Naive thymus-derived CD4-positive, alpha-beta T cell (primary cell): ENCODE results near the gene CALN1. TPM values are rescaled to one million over a fixed set of nuclear protein-coding genes. Genes with fewer than 3 reads are reported as not detected.
"Not testable (repeated sequence)": the region's sequence is repeated elsewhere in the genome, so short reads cannot be mapped to it uniquely, and the experiment has no call there.

Experiments used
- ATAC-seq: fragments of 150-1000 bp; cut with Tn5 transposase; 2 replicates; pipeline ENCODE4 v1.10.0; 2021; ENCODE audit warnings: mild to moderate bottlenecking, moderate library complexity
- CTCF ChIA-PET: fragments of 350-600 bp; sonication (Branson Sonifier 250); formaldehyde crosslinking; loops from one replicate; lab custom pipeline; 2021; ENCODE audit warnings: antibody characterized with exemption; lab: Charles Lee
- POLR2A ChIA-PET: fragments of 350-600 bp; sonication (Branson Sonifier 250); formaldehyde crosslinking; loops from one replicate; lab custom pipeline; 2021; ENCODE audit warnings: antibody characterized with exemption, inconsistent platforms; lab: Charles Lee
- DNase-seq, 9 donors: peaks; one replicate each; pipeline versions ENCODE4 v3.0.0 to v3.0.0-alpha.2; 2020 to 2022; ENCODE audit warnings: mixed read lengths in 1 of 9
- H3K27ac ChIP-seq: one replicate; pipeline ENCODE4 v1.7.0; 2013; ENCODE audit warnings: mild to moderate bottlenecking, low read depth, low read length, moderate library complexity
- H3K27me3 ChIP-seq, 2 donors: one replicate each; pipeline ENCODE4 v1.7.0; 2013; ENCODE audit warnings: low read length in 2 of 2, mild to moderate bottlenecking in 2 of 2, moderate library complexity in 2 of 2; ENCODE audit not compliant: control insufficient read depth in 2 of 2, insufficient read depth in 2 of 2
- H3K36me3 ChIP-seq, 3 experiments: 1 replicate in 2 of 3; 2 replicates in 1 of 3; pipeline ENCODE4 v1.7.0; 2013; ENCODE audit warnings: low read length in 3 of 3, mild to moderate bottlenecking in 3 of 3, moderate library complexity in 1 of 3; ENCODE audit not compliant: insufficient read depth in 3 of 3, control insufficient read depth in 2 of 3
- H3K4me1 ChIP-seq, 2 donors: one replicate each; pipeline ENCODE4 v1.7.0; 2013; ENCODE audit warnings: low read length in 2 of 2, mild to moderate bottlenecking in 2 of 2, moderate library complexity in 1 of 2; ENCODE audit not compliant: control insufficient read depth in 2 of 2, insufficient read depth in 2 of 2
- H3K4me3 ChIP-seq: 2 replicates; pipeline ENCODE4 v1.7.0; 2013; ENCODE audit warnings: mild to moderate bottlenecking, low read length
- H3K9me3 ChIP-seq, 3 experiments: 1 replicate in 2 of 3; 2 replicates in 1 of 3; pipeline ENCODE4 v1.7.0; 2013; ENCODE audit warnings: low read length in 3 of 3; ENCODE audit not compliant: control insufficient read depth in 2 of 3
- H3K27ac Mint-ChIP-seq, 9 donors: one replicate each; pipeline ENCODE4 v1.8.0; 2020 to 2022; ENCODE audit warnings: mixed read lengths in 9 of 9, mild to moderate bottlenecking in 8 of 9, moderate library complexity in 5 of 9, inconsistent platforms in 2 of 9
- H3K27me3 Mint-ChIP-seq, 5 donors: one replicate each; pipeline ENCODE4 v1.8.0; 2021 to 2022; ENCODE audit warnings: mixed read lengths in 5 of 5, mild to moderate bottlenecking in 1 of 5
- H3K36me3 Mint-ChIP-seq, 5 donors: one replicate each; pipeline ENCODE4 v1.8.0; 2020 to 2022; ENCODE audit warnings: mixed read lengths in 5 of 5, mild to moderate bottlenecking in 3 of 5, inconsistent platforms in 1 of 5
- H3K4me1 Mint-ChIP-seq, 7 donors: one replicate each; pipeline ENCODE4 v1.8.0; 2020 to 2022; ENCODE audit warnings: mixed read lengths in 7 of 7, mild to moderate bottlenecking in 3 of 7, inconsistent platforms in 1 of 7
- H3K4me3 Mint-ChIP-seq, 10 donors: one replicate each; pipeline ENCODE4 v1.8.0; 2020 to 2022; ENCODE audit warnings: mild to moderate bottlenecking in 10 of 10, mixed read lengths in 10 of 10, moderate library complexity in 6 of 10, inconsistent platforms in 2 of 10
- H3K9me3 Mint-ChIP-seq, 11 donors: one replicate each; pipeline ENCODE4 v1.8.0; 2020 to 2022; ENCODE audit warnings: mixed read lengths in 11 of 11, mild to moderate bottlenecking in 4 of 11, inconsistent platforms in 1 of 11, moderate library complexity in 1 of 11
- intact Hi-C, 2 donors: fragments of 100-400 bp; cut with micrococcal nuclease; formaldehyde crosslinking; loops; one replicate each; pipeline ENCODE4 v1.15.1; 2023
- polyA plus RNA-seq, 2 donors: library from polyadenylated mRNA; unstranded; fragments of 300-500 nt; fragmentation: Illumina TruSeq; gene quantifications; one replicate each; pipeline ENCODE4 v1.2.3, GENCODE V29; 2021
- total RNA-seq, 6 experiments: library from RNA in 5 of 6; stranded (reverse) in 5 of 6; gene quantifications; 1 replicate in 5 of 6; 2 replicates in 1 of 6; pipeline ENCODE4 v1.2.3 and lab custom pipeline; 2021 to 2026

CALN1 gene
- total and polyA plus RNA-seq, 7 experiments from 2014 or later, result 0.03 to 0.17 TPM; not detected in 5

GRCh38 chr7:71914204-71914603, 497.9 kb downstream of the CALN1 start:
- CTCF ChIA-PET, H3K4me1 Mint-ChIP-seq, intact Hi-C loops, ATAC-seq, H3K27ac Mint-ChIP-seq, H3K4me3 Mint-ChIP-seq, H3K27me3 ChIP-seq, POLR2A ChIA-PET, H3K9me3 ChIP-seq, H3K36me3 Mint-ChIP-seq, H3K4me3 ChIP-seq, H3K27me3 Mint-ChIP-seq, H3K4me1 ChIP-seq, H3K36me3 ChIP-seq, H3K27ac ChIP-seq, DNase-seq: not testable (repeated sequence)
- peaks cover 0 to 29% (median 13%) of the 10 kb centered on the region in 11 donors for H3K9me3 Mint-ChIP-seq

- no peak for DNase-seq
- Mint-ChIP-seq H3K4me3 (no peak overlapping the region), H3K9me3 (peaks cover 0 to 28% (median 12%) of the 10 kb centered on the region in 11 donors), H3K4me1 (no peaks in the 10 kb centered on the region), H3K36me3 (no peaks in the 10 kb centered on the region), H3K27ac (no peak overlapping the region), H3K27me3 (peaks cover 0 to 3% (median 0%) of the 10 kb centered on the region in 5 donors)
- intact Hi-C loops, result no loop called here
- POLR2A ChIA-PET, result no interaction called here
- H3K4me3 ChIP-seq, result no peak overlapping the region
- no peaks in the 10 kb centered on the region for H3K36me3 ChIP-seq
- no peaks in the 10 kb centered on the region for H3K4me1 ChIP-seq
- no peak overlapping the region for H3K27ac ChIP-seq
- no peaks in the 10 kb centered on the region for H3K9me3 ChIP-seq
- ATAC-seq, result no peak
- no peaks in the 10 kb centered on the region for H3K27me3 ChIP-seq
- CTCF ChIA-PET, result no interaction called here
Measured at GRCh38 chr7:71912476-71912875, 499.7 kb downstream of the CALN1 start.

- Histone ChIP-seq H3K9me3 (no peaks in the 10 kb centered on the region), H3K4me3 (no peak overlapping the region), H3K27me3 (no peaks in the 10 kb centered on the region), H3K27ac (no peak overlapping the region), H3K36me3 (no peaks in the 10 kb centered on the region), H3K4me1 (no peaks in the 10 kb centered on the region)
- no peak for DNase-seq
- Mint-ChIP-seq H3K4me1 (no peaks in the 10 kb centered on the region), H3K9me3 (peaks cover 0 to 31% (median 11%) of the 10 kb centered on the region in 11 donors), H3K27me3 (no peaks in the 10 kb centered on the region), H3K27ac (no peak overlapping the region), H3K4me3 (no peak overlapping the region), H3K36me3 (no peaks in the 10 kb centered on the region)
- intact Hi-C loops, result no loop called here
- ATAC-seq, result no peak
- CTCF ChIA-PET, result no interaction called here
- POLR2A ChIA-PET, result no interaction called here
Measured at GRCh38 chr7:71911051-71911450, 501.1 kb downstream of the CALN1 start.

GRCh38 chr7:71905821-71906220, 506.3 kb downstream of the CALN1 start:
- Histone ChIP-seq H3K9me3 (no peaks in the 10 kb centered on the region), H3K27ac (no peak overlapping the region), H3K4me1 (no peaks in the 10 kb centered on the region), H3K4me3 (no peak overlapping the region), H3K36me3 (no peaks in the 10 kb centered on the region), H3K27me3 (no peaks in the 10 kb centered on the region)
- H3K36me3 Mint-ChIP-seq, result no peaks in the 10 kb centered on the region
- CTCF ChIA-PET, result no interaction called here
- ATAC-seq (no peak), DNase-seq (no peak)
- H3K27ac Mint-ChIP-seq, result no peak overlapping the region
- peaks cover 0 to 2% (median 0%) of the 10 kb centered on the region in 7 donors for H3K4me1 Mint-ChIP-seq
- no peak overlapping the region for H3K4me3 Mint-ChIP-seq
- POLR2A ChIA-PET, result no interaction called here
- intact Hi-C loops, result no loop called here
- peaks cover 0 to 42% (median 12%) of the 10 kb centered on the region in 11 donors for H3K9me3 Mint-ChIP-seq
- no peaks in the 10 kb centered on the region for H3K27me3 Mint-ChIP-seq

- Mint-ChIP-seq H3K9me3 (peaks cover 0 to 33% (median 9%) of the 10 kb centered on the region in 11 donors), H3K36me3 (no peaks in the 10 kb centered on the region), H3K27ac (no peak overlapping the region), H3K27me3 (no peaks in the 10 kb centered on the region), H3K4me3 (no peak overlapping the region), H3K4me1 (peaks cover 0 to 2% (median 0%) of the 10 kb centered on the region in 7 donors)
- H3K4me1 ChIP-seq, result no peaks in the 10 kb centered on the region
- no peaks in the 10 kb centered on the region for H3K36me3 ChIP-seq
- ChIA-PET POLR2A (no interaction called here), CTCF (no interaction called here)
- no peaks in the 10 kb centered on the region for H3K27me3 ChIP-seq
- ATAC-seq, result no peak
- no peak for DNase-seq
- intact Hi-C loops, result no loop called here
- H3K4me3 ChIP-seq, result no peak overlapping the region
- H3K9me3 ChIP-seq, result no peaks in the 10 kb centered on the region
- H3K27ac ChIP-seq, result no peak overlapping the region
Measured at GRCh38 chr7:71904484-71904883, 507.7 kb downstream of the CALN1 start.

GRCh38 chr7:71900556-71900955, 511.6 kb downstream of the CALN1 start:
- ChIA-PET POLR2A (no interaction called here), CTCF (no interaction called here)
- H3K4me1 ChIP-seq, result no peaks in the 10 kb centered on the region
- DNase-seq (no peak), ATAC-seq (no peak)
- Mint-ChIP-seq H3K27me3 (no peaks in the 10 kb centered on the region), H3K36me3 (no peaks in the 10 kb centered on the region), H3K9me3 (peaks cover 0 to 30% (median 9%) of the 10 kb centered on the region in 11 donors), H3K4me1 (peaks cover 0 to 2% (median 0%) of the 10 kb centered on the region in 7 donors), H3K4me3 (no peak overlapping the region), H3K27ac (no peak overlapping the region)
- intact Hi-C loops, result no loop called here
- H3K27me3 ChIP-seq, result no peaks in the 10 kb centered on the region
- H3K27ac ChIP-seq, result no peak overlapping the region
- H3K9me3 ChIP-seq, result no peaks in the 10 kb centered on the region
- no peaks in the 10 kb centered on the region for H3K36me3 ChIP-seq
- no peak overlapping the region for H3K4me3 ChIP-seq

GRCh38 chr7:71896535-71896934, 515.6 kb downstream of the CALN1 start:
- DNase-seq (no peak), ATAC-seq (no peak)
- H3K4me1 Mint-ChIP-seq, result no peaks in the 10 kb centered on the region
- H3K36me3 Mint-ChIP-seq, result no peaks in the 10 kb centered on the region
- H3K4me3 Mint-ChIP-seq, result no peak overlapping the region
- POLR2A ChIA-PET, result no interaction called here
- H3K4me1 ChIP-seq, result no peaks in the 10 kb centered on the region
- no peaks in the 10 kb centered on the region for H3K9me3 ChIP-seq
- intact Hi-C loops, result no loop called here
- no peaks in the 10 kb centered on the region for H3K36me3 ChIP-seq
- peaks cover 0 to 3% (median 0%) of the 10 kb centered on the region in 5 donors for H3K27me3 Mint-ChIP-seq
- CTCF ChIA-PET, result no interaction called here
- H3K9me3 Mint-ChIP-seq, result peaks cover 0 to 14% (median 0%) of the 10 kb centered on the region in 11 donors
- H3K27ac ChIP-seq, result no peak overlapping the region
- H3K27me3 ChIP-seq, result no peaks in the 10 kb centered on the region
- H3K4me3 ChIP-seq, result no peak overlapping the region
- no peak overlapping the region for H3K27ac Mint-ChIP-seq
